ENCODE measurements around the gene GPS2. TPM values are rescaled to one million over a fixed set of nuclear protein-coding genes. Genes with fewer than 3 reads are reported as not detected.

The GPS2 gene
- total RNA-seq, 1 donor from 2014 or later, result 66.1 TPM

DNA sequence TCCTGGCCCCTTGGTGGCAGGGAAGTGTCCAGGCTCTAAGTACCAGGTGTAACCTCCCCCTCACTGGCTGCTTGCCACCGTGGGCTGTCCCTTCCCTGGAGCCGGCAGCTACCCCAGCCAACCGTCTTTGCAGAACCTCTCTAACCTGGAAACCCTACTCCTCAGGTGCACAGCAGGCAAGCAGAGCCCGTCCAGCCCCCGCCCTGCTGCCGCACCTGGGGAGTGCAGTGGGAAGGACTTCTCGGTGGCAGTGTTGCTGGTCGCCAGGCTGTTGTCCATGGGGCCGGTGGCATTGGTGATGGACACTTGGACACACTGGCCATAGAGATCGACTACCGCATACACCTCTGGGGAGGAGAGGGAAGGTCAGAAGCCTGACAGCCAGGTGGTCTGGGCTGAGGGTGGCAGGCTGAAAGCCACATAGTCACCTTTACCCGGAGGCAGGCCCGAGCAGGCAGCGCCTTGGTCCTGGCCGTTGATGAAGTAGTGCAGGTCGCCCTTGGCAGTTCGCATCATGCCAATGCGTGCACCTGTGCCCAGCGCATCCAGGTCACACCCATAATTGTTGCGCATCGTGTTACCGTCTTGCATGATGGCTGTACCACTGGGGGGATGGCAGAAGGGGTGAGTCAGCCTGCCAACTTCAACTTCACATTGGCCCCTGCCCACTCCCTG, 7.5 kb upstream of the GPS2 start:
- no peaks in the 10 kb centered on the region for H3K9me3 ChIP-seq (replicated peaks)
- H3K27me3 ChIP-seq (ENCODE audit: low read depth), result no peaks in the 10 kb centered on the region
- peaks cover 89% of the 10 kb centered on the region for H3K36me3 ChIP-seq
- peaks cover under 1% of the 10 kb centered on the region for H3K4me1 ChIP-seq
- intact Hi-C loops (cut with micrococcal nuclease), result no loop called here
- TF ChIP-seq, protein P1, sequence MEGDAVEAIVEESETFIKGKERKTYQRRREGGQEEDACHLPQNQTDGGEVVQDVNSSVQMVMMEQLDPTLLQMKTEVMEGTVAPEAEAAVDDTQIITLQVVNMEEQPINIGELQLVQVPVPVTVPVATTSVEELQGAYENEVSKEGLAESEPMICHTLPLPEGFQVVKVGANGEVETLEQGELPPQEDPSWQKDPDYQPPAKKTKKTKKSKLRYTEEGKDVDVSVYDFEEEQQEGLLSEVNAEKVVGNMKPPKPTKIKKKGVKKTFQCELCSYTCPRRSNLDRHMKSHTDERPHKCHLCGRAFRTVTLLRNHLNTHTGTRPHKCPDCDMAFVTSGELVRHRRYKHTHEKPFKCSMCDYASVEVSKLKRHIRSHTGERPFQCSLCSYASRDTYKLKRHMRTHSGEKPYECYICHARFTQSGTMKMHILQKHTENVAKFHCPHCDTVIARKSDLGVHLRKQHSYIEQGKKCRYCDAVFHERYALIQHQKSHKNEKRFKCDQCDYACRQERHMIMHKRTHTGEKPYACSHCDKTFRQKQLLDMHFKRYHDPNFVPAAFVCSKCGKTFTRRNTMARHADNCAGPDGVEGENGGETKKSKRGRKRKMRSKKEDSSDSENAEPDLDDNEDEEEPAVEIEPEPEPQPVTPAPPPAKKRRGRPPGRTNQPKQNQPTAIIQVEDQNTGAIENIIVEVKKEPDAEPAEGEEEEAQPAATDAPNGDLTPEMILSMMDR (IDR thresholded peaks at IDR 0.05; ENCODE audit: borderline replicate concordance), result no peak
- H3K27ac ChIP-seq (replicated peaks), result no peak overlapping the region
- DNase-seq, result no peak
- no peak overlapping the region for H3K4me3 ChIP-seq

DNA sequence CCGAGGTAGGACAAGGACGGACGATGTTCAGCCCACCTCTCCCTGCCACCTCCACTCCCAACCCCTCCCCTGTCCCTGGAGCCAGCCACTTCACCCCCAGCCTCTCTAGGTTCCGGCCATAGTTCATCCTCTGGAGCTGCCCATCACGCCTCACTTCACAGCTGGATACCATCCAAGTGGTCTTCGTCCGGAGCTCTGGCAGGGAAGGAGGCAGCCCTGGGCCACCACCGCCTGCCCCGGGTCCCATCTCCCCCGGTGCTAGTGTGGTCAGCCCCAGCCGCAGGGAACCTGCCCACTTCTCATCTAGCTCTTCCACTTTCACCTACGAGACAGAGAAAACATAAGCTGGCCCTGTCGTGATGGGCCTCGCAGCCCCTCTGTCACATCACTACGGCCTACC, 6.3 kb upstream of the GPS2 start:
- TF ChIP-seq, protein P1 (IDR thresholded peaks at IDR 0.05; ENCODE audit: borderline replicate concordance), result no peak

DNA sequence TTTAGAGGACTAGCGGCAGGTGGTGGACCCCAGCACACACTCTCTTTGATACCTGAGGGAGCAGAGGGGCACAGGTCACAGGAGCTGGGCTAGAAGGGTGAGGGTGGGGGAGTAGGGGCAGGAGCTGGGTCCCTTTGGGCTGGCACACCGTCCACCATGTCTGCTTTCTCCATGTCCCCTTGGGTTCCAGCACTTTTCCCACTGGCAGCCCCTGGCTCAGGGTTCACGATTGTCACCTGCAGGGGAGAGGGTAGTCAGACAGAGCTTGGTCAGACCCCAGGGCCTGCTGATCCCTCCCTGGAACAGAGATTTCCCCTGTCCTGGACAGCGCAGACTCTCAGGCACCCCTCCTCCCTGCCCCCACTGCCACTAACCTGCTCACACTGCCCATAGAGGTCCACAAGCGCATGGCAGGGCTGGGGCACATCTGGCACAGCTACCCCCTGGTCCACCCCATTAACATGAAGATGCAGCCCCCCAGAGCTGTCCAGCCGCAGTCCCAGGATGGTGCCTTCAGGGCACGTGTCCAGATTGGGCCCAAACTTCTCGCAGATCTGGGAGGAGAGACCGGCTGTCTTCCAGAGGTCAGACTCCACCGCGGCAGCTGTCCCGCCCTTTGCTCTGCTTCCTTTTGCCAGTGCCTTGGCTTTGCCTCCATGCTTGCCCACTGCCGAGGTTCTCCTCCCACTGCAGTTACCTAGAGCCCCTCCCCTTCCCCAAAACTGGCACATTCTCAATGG, 3.1 kb upstream of the GPS2 start:
- H3K27me3 ChIP-seq (ENCODE audit: low read depth), result no peaks in the 10 kb centered on the region
- TF ChIP-seq, protein P1 (IDR thresholded peaks at IDR 0.05; ENCODE audit: borderline replicate concordance), result no peak
- H3K4me1 ChIP-seq, result peaks cover 30% of the 10 kb centered on the region
- no peaks in the 10 kb centered on the region for H3K9me3 ChIP-seq (replicated peaks)
- intact Hi-C loops (cut with micrococcal nuclease), result no loop called here
- peaks cover 83% of the 10 kb centered on the region for H3K36me3 ChIP-seq
- DNase-seq, result no peak
- H3K27ac ChIP-seq (replicated peaks), result no peak overlapping the region
- H3K4me3 ChIP-seq, result no peak overlapping the region

More for the DNA sequence above, 6.3 kb upstream of the GPS2 start:
- Histone ChIP-seq H3K9me3 (replicated peaks) (no peaks in the 10 kb centered on the region), H3K27ac (replicated peaks) (no peak overlapping the region), H3K4me1 (no peaks in the 10 kb centered on the region), H3K36me3 (peaks cover 97% of the 10 kb centered on the region), H3K27me3 (ENCODE audit: low read depth) (no peaks in the 10 kb centered on the region), H3K4me3 (no peak overlapping the region)
- intact Hi-C loops (cut with micrococcal nuclease), result no loop called here
- DNase-seq, result no peak

DNA sequence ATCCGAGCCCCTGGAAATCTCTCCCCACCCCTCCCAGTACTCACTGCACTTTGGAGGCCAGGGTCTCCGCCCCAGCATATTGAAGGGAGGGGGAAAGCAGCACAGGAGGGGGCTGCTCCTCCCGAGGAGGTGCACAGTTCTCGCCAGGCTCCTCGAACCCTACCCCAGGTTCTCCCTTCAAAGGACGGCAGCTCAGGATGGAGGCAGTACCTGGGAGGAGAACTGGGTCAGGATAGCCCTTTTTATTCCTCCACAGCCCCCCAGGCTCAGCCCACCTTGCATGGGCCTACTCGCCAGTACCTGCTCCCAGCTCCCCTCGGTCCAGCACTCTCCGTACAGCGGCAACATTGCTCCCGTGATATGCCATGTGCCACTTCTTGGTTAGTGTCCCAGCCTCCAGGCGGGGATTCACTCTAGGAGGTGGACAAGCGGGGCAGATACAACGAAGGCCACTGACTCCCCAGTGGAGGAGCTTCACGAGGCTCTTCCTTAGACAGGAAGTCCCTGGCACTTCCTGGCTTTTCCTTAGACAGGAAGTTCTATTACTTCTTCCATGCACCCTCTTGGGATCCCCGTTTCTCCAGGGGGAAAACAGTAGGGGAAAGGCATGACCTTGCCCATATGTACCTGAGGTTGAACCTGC, 2.1 kb upstream of the GPS2 start:
- no peak overlapping the region for H3K27ac ChIP-seq (replicated peaks)
- intact Hi-C loops (cut with micrococcal nuclease), result no loop called here
- no peak for DNase-seq
- H3K4me3 ChIP-seq, result no peak overlapping the region
- no peaks in the 10 kb centered on the region for H3K9me3 ChIP-seq (replicated peaks)
- H3K4me1 ChIP-seq, result peaks cover 40% of the 10 kb centered on the region
- peaks cover 83% of the 10 kb centered on the region for H3K36me3 ChIP-seq
- TF ChIP-seq, protein P1 (IDR thresholded peaks at IDR 0.05; ENCODE audit: borderline replicate concordance), result no peak
- H3K27me3 ChIP-seq (ENCODE audit: low read depth), result no peaks in the 10 kb centered on the region

DNA sequence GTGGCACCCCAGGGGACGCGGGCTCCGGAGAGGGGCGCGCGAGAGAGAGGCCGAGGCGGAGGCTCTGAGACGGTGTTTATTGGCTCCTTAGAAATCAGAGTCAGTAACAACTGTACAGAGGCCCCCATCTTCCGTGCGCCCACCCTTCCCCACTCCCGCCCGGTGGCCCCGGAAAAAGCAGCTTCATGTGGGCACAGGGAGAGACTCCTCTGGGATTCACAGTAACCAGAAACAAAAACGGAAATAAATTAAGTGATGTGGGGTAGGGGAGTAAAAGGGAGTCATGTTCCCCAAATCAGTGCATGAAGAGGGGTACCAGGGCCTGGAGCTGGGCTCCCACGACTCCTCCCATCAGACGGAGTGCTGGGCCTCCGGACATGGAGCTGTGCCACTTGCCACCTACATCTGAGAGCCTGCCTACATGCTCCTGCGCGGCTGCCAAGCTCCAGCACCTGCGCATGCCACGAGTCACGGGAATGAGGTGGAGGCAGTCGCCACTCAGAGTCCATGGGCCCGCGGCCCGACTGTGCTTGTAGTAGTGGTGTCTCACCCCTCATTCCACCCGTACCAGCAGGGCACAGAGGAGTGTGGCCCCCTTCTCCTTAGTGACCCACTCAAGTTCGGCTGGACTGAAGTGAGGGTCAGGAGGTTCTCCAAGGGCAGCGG, 543 bp upstream of the GPS2 start:
- Histone ChIP-seq H3K4me1 (peaks cover 53% of the 10 kb centered on the region), H3K27ac (replicated peaks) (peak overlapping the region; percentile 97), H3K27me3 (ENCODE audit: low read depth) (no peaks in the 10 kb centered on the region), H3K9me3 (replicated peaks) (no peaks in the 10 kb centered on the region), H3K4me3 (peak overlapping the region; percentile 84), H3K36me3 (peaks cover 83% of the 10 kb centered on the region)
- no peak for DNase-seq
- TF ChIP-seq, protein P1 (IDR thresholded peaks at IDR 0.05; ENCODE audit: borderline replicate concordance), result no peak
- intact Hi-C loops (cut with micrococcal nuclease), result no loop called here
